ENCODE measurements around the gene CBX4.

The CBX4 gene

DNA sequence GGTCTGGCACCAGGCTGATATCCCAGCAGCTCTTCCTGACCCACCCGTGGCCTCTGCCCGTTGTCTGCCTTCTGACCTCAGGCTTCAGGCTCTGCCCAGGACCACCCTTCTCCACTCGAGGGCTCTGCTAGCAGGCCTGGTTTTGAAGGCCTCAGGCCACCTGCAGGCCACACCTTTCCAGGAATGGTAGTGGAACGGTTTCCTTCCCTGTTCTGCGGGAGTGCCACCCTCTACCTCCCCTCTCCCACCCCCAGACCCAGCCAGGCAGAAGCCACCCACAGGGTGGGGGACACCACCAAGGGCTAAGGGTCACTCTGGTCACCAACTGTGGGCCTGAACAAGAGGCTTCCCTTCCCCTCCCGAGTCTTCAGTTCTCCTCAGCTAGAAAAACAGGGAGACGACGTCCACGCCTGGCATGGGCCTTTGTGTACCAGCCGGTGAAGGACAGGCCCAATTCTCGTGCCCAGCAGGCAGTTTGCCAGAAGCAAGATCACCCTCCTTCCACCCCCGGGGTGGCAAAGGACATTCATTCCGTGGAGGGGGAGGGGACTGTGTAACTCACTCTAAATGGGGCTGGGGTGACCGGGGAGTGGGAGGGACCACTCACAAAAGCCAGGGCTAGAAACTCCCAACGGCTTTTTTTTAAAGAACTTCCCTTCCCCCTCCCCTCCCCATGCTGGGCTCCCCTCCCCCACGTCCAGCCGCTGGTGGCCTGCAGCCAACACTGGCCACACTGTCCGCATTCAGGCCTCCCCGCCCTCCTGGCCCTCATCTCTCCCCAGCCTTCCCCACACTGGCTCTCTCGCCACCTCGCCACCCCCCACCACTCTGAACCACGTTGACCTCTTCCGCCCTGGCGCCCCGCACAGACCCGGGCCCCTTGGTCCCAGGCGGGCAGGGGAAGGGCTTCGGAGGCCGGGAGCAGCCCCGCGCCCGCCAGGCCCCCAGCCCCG lies 7.7 kb downstream of the CBX4 start:
- peaks cover 37% of the 10 kb centered on the region for H3K36me3 ChIP-seq
- H3K4me3 ChIP-seq (ENCODE audit: low read depth, low read length), result no peak overlapping the region
- no peak overlapping the region; the same call in 1 of the 2 replicates for H3K27ac ChIP-seq
- TF ChIP-seq, protein P1, sequence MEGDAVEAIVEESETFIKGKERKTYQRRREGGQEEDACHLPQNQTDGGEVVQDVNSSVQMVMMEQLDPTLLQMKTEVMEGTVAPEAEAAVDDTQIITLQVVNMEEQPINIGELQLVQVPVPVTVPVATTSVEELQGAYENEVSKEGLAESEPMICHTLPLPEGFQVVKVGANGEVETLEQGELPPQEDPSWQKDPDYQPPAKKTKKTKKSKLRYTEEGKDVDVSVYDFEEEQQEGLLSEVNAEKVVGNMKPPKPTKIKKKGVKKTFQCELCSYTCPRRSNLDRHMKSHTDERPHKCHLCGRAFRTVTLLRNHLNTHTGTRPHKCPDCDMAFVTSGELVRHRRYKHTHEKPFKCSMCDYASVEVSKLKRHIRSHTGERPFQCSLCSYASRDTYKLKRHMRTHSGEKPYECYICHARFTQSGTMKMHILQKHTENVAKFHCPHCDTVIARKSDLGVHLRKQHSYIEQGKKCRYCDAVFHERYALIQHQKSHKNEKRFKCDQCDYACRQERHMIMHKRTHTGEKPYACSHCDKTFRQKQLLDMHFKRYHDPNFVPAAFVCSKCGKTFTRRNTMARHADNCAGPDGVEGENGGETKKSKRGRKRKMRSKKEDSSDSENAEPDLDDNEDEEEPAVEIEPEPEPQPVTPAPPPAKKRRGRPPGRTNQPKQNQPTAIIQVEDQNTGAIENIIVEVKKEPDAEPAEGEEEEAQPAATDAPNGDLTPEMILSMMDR (IDR thresholded peaks at IDR 0.05; ENCODE audit: low read depth, low read length), result no peak
- no peak for DNase-seq
- H3K27me3 ChIP-seq (ENCODE audit: insufficient read depth, low read depth, severe bottlenecking), result no peaks in the 10 kb centered on the region
- H3K9me3 ChIP-seq (ENCODE audit: severe bottlenecking), result no peaks in the 10 kb centered on the region

DNA sequence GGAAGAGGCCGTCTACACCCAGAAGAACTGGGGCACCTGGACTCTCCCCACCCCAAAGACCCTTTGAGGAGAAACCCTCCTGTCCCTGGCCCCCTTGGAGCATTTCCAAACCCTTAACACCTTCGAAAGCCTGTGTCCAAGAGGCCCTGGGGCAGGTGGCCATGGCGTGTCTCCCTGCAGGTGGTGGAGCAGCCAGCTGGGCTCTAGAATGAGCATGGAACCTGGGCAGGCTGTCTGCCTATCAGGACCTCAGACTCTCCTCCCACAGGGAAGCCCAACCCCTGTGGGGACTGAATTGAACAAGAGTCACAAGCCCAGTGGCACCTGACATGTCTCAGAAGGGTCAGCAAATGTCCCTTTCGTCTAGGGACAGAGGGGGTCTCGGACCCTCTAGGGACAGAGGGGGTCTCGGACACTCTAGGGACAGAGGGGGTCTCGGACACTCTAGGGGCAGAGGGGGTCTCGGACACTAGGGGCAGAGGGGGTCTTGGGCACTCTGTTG lies 8.4 kb downstream of the CBX4 start:
- DNase-seq, result no peak

DNA sequence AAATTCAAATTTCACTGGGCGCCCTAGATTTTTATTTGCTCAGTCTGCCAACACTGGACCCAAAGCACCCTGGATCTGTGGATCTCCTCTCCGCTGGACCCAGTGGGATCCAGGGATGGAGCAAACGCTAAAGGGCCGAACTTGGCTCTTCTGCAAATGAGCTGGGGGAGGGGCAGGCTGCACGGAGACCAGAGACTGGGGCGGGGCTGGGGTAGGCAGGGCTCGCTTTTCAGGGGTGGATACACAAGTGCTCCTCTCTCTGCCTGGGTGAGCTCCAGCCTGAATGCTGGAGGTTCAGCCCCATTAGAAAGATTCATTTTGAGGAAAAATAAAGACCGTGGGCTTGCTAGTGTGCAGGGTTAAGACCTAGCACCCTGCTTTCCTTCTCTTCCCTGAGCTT lies 8.9 kb downstream of the CBX4 start:
- Histone ChIP-seq H3K27me3 (ENCODE audit: insufficient read depth, low read depth, severe bottlenecking) (no peaks in the 10 kb centered on the region), H3K27ac (no peak overlapping the region), H3K4me3 (ENCODE audit: low read depth, low read length) (no peak overlapping the region), H3K36me3 (peaks cover 25% of the 10 kb centered on the region), H3K9me3 (ENCODE audit: severe bottlenecking) (no peaks in the 10 kb centered on the region)
- TF ChIP-seq, protein P1 (IDR thresholded peaks at IDR 0.05; ENCODE audit: low read depth, low read length), result no peak
- DNase-seq, result no peak

More for the DNA sequence above, 8.4 kb downstream of the CBX4 start:
- H3K4me3 ChIP-seq (ENCODE audit: low read depth, low read length), result no peak overlapping the region
- H3K27me3 ChIP-seq (ENCODE audit: insufficient read depth, low read depth, severe bottlenecking), result no peaks in the 10 kb centered on the region
- peaks cover 30% of the 10 kb centered on the region for H3K36me3 ChIP-seq
- H3K27ac ChIP-seq, result no peak overlapping the region
- TF ChIP-seq, protein P1 (IDR thresholded peaks at IDR 0.05; ENCODE audit: low read depth, low read length), result no peak
- H3K9me3 ChIP-seq (ENCODE audit: severe bottlenecking), result no peaks in the 10 kb centered on the region

DNA sequence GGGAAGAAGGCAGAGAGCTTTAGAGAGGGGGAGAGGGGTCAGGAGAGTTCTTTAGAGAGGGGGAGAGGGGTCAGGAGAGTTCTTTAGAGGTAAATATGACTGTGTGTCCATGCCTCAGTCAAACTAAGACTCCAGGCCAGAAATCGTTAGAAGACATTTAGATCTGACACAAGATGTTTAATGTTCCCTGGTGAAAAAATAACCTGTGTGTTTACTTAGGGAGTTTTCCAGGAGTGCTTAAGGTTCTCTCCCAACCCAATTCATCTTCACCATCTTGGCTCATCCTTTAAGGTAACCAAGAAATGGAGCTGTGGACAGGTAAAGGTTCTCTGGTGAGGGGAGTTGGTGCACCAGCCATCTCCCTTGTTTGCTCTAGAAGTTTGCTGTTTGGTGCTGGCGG lies 9.8 kb downstream of the CBX4 start:
- Histone ChIP-seq H3K27ac (no peak overlapping the region), H3K9me3 (ENCODE audit: severe bottlenecking) (no peaks in the 10 kb centered on the region), H3K36me3 (peaks cover 16% of the 10 kb centered on the region), H3K4me3 (ENCODE audit: low read depth, low read length) (no peak overlapping the region), H3K27me3 (ENCODE audit: insufficient read depth, low read depth, severe bottlenecking) (no peaks in the 10 kb centered on the region)
- TF ChIP-seq, protein P1 (IDR thresholded peaks at IDR 0.05; ENCODE audit: low read depth, low read length), result no peak
- no peak for DNase-seq

DNA sequence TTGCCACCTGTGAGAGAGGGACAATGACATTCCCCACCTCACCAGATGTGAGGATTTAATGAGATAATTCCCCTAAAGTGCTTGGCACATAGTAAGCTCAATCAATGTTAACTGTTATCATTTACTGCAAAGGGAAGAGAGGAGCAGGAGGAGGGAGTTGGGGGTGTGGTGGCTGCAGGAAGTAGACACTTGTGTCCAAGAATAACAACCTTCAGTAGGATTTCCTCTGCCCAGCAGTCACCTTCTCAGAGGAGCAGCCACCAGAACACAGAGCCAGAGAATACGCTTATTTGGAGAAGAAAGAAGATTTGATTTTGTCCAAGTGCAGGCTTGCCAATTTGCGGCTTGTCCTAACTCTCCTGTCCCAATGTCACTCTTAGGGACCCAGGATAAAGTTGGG lies 10.2 kb downstream of the CBX4 start:
- Histone ChIP-seq H3K9me3 (ENCODE audit: severe bottlenecking) (no peaks in the 10 kb centered on the region), H3K27ac (no peak overlapping the region), H3K27me3 (ENCODE audit: insufficient read depth, low read depth, severe bottlenecking) (no peaks in the 10 kb centered on the region), H3K36me3 (peaks cover 15% of the 10 kb centered on the region), H3K4me3 (ENCODE audit: low read depth, low read length) (no peak overlapping the region)
- no peak for DNase-seq
- TF ChIP-seq, protein P1 (IDR thresholded peaks at IDR 0.05; ENCODE audit: low read depth, low read length), result no peak

Data from WERI-Rb-1 (cell line).